Measurements from ENCODE around the gene CRB2. TPM values are rescaled to one million over a fixed set of nuclear protein-coding genes. Genes with fewer than 3 reads are reported as not detected.

The CRB2 gene
- total RNA-seq, 1 donor from 2014 or later = 0.93 TPM

DNA sequence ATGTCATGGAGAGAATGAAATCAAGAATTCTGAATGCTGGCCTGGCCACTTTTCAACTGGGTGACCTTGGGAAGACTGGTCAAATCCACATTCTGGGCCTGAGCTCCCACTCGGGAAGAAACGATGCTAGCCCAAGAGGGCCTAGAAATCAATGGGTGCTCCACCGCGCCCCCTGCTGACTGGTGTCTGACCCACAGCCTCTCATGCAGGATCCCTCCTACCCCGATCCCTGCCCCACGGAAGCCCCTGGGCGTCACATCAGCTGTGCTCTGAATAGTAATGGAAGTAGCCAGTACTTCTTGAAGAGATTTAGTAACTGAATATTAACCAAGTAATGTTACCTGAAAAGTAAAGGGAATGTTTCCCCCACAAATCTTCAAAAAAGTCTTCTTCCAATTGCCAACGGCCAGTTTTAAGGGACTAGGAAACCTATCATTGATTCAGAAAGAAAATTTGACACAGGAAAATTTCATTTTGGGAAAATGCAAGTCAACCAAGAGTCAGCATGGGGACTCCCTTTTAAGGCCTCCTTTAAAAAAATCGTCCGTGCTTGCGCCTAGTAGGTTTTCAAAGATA, 43.9 kb downstream of the CRB2 start:
- Histone ChIP-seq H3K9me3 (no peaks in the 10 kb centered on the region), H3K27me3 (no peaks in the 10 kb centered on the region), H3K27ac (no peak overlapping the region), H3K36me3 (no peaks in the 10 kb centered on the region), H3K4me1 (no peaks in the 10 kb centered on the region), H3K4me3 (no peak overlapping the region)
- intact Hi-C loops (cut with DNase I) = no loop called here
- DNase-seq (no peak), ATAC-seq (peak; percentile 22)
- TF ChIP-seq, protein P1, sequence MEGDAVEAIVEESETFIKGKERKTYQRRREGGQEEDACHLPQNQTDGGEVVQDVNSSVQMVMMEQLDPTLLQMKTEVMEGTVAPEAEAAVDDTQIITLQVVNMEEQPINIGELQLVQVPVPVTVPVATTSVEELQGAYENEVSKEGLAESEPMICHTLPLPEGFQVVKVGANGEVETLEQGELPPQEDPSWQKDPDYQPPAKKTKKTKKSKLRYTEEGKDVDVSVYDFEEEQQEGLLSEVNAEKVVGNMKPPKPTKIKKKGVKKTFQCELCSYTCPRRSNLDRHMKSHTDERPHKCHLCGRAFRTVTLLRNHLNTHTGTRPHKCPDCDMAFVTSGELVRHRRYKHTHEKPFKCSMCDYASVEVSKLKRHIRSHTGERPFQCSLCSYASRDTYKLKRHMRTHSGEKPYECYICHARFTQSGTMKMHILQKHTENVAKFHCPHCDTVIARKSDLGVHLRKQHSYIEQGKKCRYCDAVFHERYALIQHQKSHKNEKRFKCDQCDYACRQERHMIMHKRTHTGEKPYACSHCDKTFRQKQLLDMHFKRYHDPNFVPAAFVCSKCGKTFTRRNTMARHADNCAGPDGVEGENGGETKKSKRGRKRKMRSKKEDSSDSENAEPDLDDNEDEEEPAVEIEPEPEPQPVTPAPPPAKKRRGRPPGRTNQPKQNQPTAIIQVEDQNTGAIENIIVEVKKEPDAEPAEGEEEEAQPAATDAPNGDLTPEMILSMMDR (IDR thresholded peaks at IDR 0.05) = peak; percentile 39

DNA sequence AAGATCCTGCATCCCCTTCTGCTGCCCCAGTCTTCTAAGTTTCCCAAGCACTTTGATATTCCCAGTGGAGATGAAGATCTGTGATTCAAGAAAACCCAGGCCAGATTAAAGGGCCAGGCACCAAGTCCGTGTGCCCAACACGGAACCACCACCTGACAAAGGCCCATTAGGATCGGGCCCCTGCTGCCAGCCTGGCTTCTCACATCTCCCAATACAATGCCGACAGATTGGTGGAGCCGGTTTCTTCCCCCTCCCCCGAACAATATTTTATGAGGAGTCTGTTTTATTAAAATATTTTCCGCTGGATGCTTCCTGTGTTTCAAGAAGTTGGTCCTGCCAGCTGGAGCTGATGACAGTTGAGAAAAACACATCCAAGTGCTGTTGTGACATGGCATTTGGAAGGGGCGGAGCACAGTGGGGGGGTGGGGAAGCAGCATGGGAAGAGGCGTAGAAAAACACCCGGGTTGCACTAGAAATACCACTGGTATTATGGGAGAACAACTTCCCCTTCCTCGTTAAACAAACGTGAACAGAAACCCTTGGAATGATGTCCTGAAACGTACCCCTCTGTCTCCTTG, 45.0 kb downstream of the CRB2 start:
- peak overlapping the region; percentile 17 for H3K4me3 ChIP-seq
- H3K27me3 ChIP-seq = no peaks in the 10 kb centered on the region
- TF ChIP-seq, protein P1 (IDR thresholded peaks at IDR 0.05) = no peak
- H3K4me1 ChIP-seq = no peaks in the 10 kb centered on the region
- H3K9me3 ChIP-seq = no peaks in the 10 kb centered on the region
- DNase-seq = no peak
- peak; percentile 32 for ATAC-seq
- intact Hi-C loops (cut with DNase I) = no loop called here
- H3K36me3 ChIP-seq = no peaks in the 10 kb centered on the region
- H3K27ac ChIP-seq = peak overlapping the region; percentile 63

- Histone ChIP-seq H3K9me3 (no peaks in the 10 kb centered on the region), H3K4me3 (no peak overlapping the region), H3K4me1 (no peaks in the 10 kb centered on the region), H3K27ac (peak overlapping the region; percentile 63), H3K36me3 (no peaks in the 10 kb centered on the region), H3K27me3 (no peaks in the 10 kb centered on the region)
- intact Hi-C loops (cut with DNase I) = no loop called here
- no peak for DNase-seq
- ATAC-seq = peak; percentile 69
- TF ChIP-seq, protein P1 (IDR thresholded peaks at IDR 0.05) = peak; percentile 68
These were observed 46.0 kb downstream of the CRB2 start for GRCh38 chr9:123401879-123402513.

GRCh38 chr9:123402981-123403509, 47.0 kb downstream of the CRB2 start:
- Histone ChIP-seq H3K4me3 (no peak overlapping the region), H3K9me3 (no peaks in the 10 kb centered on the region), H3K36me3 (no peaks in the 10 kb centered on the region), H3K27ac (no peak overlapping the region), H3K4me1 (no peaks in the 10 kb centered on the region), H3K27me3 (no peaks in the 10 kb centered on the region)
- TF ChIP-seq, protein P1 (IDR thresholded peaks at IDR 0.05) = no peak
- no peak for DNase-seq
- ATAC-seq = no peak
- intact Hi-C loops (cut with DNase I) = no loop called here

GRCh38 chr9:123406016-123406415, 50.0 kb downstream of the CRB2 start:
- TF ChIP-seq, protein P1 (IDR thresholded peaks at IDR 0.05) = no peak
- H3K4me3 ChIP-seq = no peak overlapping the region
- H3K4me1 ChIP-seq = no peaks in the 10 kb centered on the region
- no peak overlapping the region for H3K27ac ChIP-seq
- intact Hi-C loops (cut with DNase I) = no loop called here
- H3K9me3 ChIP-seq = no peaks in the 10 kb centered on the region
- ATAC-seq (no peak), DNase-seq (no peak)
- no peaks in the 10 kb centered on the region for H3K27me3 ChIP-seq
- no peaks in the 10 kb centered on the region for H3K36me3 ChIP-seq

Data from upper lobe of right lung (tissue), 1 donor.